Testis (tissue), 2 donors: Measurements from ENCODE around the gene TBC1D22A.

Experiments
- CTCF ChIP-seq, 3 experiments: fragments of 450-650 bp in 2 of 3; fragments of 200-600 bp in 1 of 3; sonication (generic) in 1 of 3; IDR thresholded peaks; one replicate each; pipeline ENCODE4 v1.5.1; 2016 to 2019; ENCODE audit warnings: antibody characterized with exemption in 3 of 3, mild to moderate bottlenecking in 2 of 3, moderate library complexity in 1 of 3
- POLR2A ChIP-seq: fragments of 450-650 bp; IDR thresholded peaks from one replicate; pipeline ENCODE4 v1.6.1; 2017; ENCODE audit warnings: antibody characterized with exemption, mild to moderate bottlenecking, moderate library complexity

GRCh38 chr22:46812034-46812605 is 49.7 kb downstream of the TBC1D22A start:
- TF ChIP-seq POLR2A (no peak), CTCF (IDR thresholded peaks at IDR 0.05) (no peak)
